Neural cell (in vitro differentiated cells): ENCODE measurements around the gene JOSD2.

ENCODE experiments used
- EP300 ChIP-seq: fragments of 450-650 bp; conservative IDR thresholded peaks from 2 replicates; pipeline ENCODE4 v1.6.1; 2014; ENCODE audit warnings: antibody characterized with exemption, mild to moderate bottlenecking, moderate library complexity; ENCODE audit not compliant: poor library complexity, severe bottlenecking
- EZH2 ChIP-seq: fragments of 200-600, 300-800 bp; shearing (Covaris generic), sonication (generic); IDR thresholded peaks from 2 replicates; pipeline ENCODE4 v1.6.1; 2014; ENCODE audit warnings: antibody characterized with exemption, low read length, borderline replicate concordance, mild to moderate bottlenecking; ENCODE audit not compliant: insufficient read depth, poor library complexity, severe bottlenecking
- POLR2AphosphoS5 ChIP-seq: IDR thresholded peaks from 2 replicates; pipeline ENCODE4 v1.6.1; 2012
- TF ChIP-seq, protein P1 (sequence below): fragments of 450-650 bp; IDR thresholded peaks from 2 replicates; pipeline ENCODE4 v1.5.1; 2014; ENCODE audit warnings: antibody characterized with exemption, mild to moderate bottlenecking, moderate library complexity; ENCODE audit not compliant: poor library complexity, severe bottlenecking
- TF ChIP-seq, protein P2 (sequence below): IDR thresholded peaks from 2 replicates; pipeline ENCODE4 v1.6.1; 2012; ENCODE audit warnings: borderline replicate concordance

DNA sequence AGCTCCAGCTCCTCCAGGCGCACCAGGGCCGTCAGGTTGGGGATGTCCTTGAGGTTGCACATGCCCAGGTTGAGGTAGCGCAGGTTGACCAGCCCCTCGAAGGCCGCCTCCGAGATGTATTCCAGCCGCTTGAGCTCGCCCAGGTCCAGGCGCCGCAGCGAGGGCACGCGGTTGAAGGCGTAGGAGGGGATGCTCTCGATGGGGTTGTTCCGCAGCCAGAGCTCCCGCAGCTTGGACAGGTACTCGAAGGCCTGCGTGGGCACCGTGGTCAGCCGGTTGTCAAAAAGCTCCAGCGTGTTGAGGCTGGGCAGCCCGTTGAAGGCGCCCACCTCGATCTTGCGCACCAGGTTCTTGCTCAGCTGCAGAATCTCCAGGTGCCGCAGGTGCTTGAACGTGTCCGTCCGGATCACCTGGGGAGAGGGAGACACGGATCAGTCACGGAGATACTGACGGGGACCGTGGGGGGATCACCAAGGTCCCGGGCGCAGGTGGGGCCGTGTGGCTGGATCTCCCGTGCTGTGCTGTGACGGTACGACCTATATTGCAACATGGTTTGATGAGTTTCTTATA is 8.1 kb upstream of the JOSD2 start:
- TF ChIP-seq, protein P1, sequence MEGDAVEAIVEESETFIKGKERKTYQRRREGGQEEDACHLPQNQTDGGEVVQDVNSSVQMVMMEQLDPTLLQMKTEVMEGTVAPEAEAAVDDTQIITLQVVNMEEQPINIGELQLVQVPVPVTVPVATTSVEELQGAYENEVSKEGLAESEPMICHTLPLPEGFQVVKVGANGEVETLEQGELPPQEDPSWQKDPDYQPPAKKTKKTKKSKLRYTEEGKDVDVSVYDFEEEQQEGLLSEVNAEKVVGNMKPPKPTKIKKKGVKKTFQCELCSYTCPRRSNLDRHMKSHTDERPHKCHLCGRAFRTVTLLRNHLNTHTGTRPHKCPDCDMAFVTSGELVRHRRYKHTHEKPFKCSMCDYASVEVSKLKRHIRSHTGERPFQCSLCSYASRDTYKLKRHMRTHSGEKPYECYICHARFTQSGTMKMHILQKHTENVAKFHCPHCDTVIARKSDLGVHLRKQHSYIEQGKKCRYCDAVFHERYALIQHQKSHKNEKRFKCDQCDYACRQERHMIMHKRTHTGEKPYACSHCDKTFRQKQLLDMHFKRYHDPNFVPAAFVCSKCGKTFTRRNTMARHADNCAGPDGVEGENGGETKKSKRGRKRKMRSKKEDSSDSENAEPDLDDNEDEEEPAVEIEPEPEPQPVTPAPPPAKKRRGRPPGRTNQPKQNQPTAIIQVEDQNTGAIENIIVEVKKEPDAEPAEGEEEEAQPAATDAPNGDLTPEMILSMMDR = no peak
- TF ChIP-seq EP300 (no peak), EZH2 (no peak), POLR2AphosphoS5 (no peak)
- TF ChIP-seq, protein P2, sequence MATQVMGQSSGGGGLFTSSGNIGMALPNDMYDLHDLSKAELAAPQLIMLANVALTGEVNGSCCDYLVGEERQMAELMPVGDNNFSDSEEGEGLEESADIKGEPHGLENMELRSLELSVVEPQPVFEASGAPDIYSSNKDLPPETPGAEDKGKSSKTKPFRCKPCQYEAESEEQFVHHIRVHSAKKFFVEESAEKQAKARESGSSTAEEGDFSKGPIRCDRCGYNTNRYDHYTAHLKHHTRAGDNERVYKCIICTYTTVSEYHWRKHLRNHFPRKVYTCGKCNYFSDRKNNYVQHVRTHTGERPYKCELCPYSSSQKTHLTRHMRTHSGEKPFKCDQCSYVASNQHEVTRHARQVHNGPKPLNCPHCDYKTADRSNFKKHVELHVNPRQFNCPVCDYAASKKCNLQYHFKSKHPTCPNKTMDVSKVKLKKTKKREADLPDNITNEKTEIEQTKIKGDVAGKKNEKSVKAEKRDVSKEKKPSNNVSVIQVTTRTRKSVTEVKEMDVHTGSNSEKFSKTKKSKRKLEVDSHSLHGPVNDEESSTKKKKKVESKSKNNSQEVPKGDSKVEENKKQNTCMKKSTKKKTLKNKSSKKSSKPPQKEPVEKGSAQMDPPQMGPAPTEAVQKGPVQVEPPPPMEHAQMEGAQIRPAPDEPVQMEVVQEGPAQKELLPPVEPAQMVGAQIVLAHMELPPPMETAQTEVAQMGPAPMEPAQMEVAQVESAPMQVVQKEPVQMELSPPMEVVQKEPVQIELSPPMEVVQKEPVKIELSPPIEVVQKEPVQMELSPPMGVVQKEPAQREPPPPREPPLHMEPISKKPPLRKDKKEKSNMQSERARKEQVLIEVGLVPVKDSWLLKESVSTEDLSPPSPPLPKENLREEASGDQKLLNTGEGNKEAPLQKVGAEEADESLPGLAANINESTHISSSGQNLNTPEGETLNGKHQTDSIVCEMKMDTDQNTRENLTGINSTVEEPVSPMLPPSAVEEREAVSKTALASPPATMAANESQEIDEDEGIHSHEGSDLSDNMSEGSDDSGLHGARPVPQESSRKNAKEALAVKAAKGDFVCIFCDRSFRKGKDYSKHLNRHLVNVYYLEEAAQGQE = no peak
